Omental fat pad (tissue), 4 donors: Measurements from ENCODE around the gene CNPY4. TPM values are rescaled to one million over a fixed set of nuclear protein-coding genes. Genes with fewer than 3 reads are reported as not detected.

Experiments used
- ATAC-seq: fragments of 150-250 bp; one replicate; pipeline ENCODE4 v1.9.1; 2016; ENCODE audit warnings: mild to moderate bottlenecking, moderate library complexity; ENCODE audit not compliant: low FRiP score
- DNase-seq: peaks from one replicate; pipeline ENCODE4 v3.0.0-alpha.2; 2019; ENCODE audit warnings: low spot score
- CTCF ChIP-seq, 3 donors: fragments of 450-650 bp; IDR thresholded peaks; one replicate each; pipeline ENCODE4 v1.5.1; 2016 to 2017; ENCODE audit warnings: antibody characterized with exemption in 3 of 3, mild to moderate bottlenecking in 3 of 3, moderate library complexity in 2 of 3
- total RNA-seq, 4 donors: library from RNA; depleted of rRNA; stranded (reverse); fragments of >200 nt; gene quantifications; one replicate each; pipeline ENCODE4 v1.1.0, GENCODE V29; 2016

The CNPY4 gene
- total RNA-seq, 4 donors from 2014 or later, result 5.8 to 18.6 (median 9.6) TPM

- no peak for DNase-seq
- ATAC-seq, result peak; percentile 43
- TF ChIP-seq CTCF (IDR thresholded peaks at IDR 0.05), result no peak
These were observed 32.2 kb upstream of the CNPY4 start for GRCh38 chr7:100087055-100087750.

GRCh38 chr7:100088095-100088620 lies 31.3 kb upstream of the CNPY4 start:
- no peak for TF ChIP-seq CTCF (IDR thresholded peaks at IDR 0.05)
- DNase-seq (no peak), ATAC-seq (no peak)

GRCh38 chr7:100088621-100089457 lies 30.6 kb upstream of the CNPY4 start, which contains the start of gene COPS6:
Gene COPS6 (plus strand): TSS chr7:100088969. CDS start chr7:100088991, 22 bp downstream.
- no peak for TF ChIP-seq CTCF (IDR thresholded peaks at IDR 0.05)
- DNase-seq (peak; percentile 72), ATAC-seq (peak; percentile 38)

- no peak for TF ChIP-seq CTCF (IDR thresholded peaks at IDR 0.05)
- no peak for ATAC-seq
- no peak for DNase-seq
These were observed 29.8 kb upstream of the CNPY4 start for GRCh38 chr7:100089458-100090196.

- ATAC-seq, result no peak
- TF ChIP-seq CTCF (IDR thresholded peaks at IDR 0.05), result no peak
- no peak for DNase-seq
These were observed 28.7 kb upstream of the CNPY4 start for GRCh38 chr7:100090527-100091410.
